Stimulated activated CD4-positive, alpha-beta T cell treated with anti-CD3 and anti-CD28 coated beads, Interleukin-1b, Interleukin-23, amount 100 ng/mL, for 24 hours (primary cell): Measurements from ENCODE around the gene POU5F1.

ENCODE experiments used
- DNase-seq, 4 experiments: peaks; one replicate each; pipeline ENCODE4 v3.0.0-alpha.2; 2020; ENCODE audit warnings: low read depth in 4 of 4, low spot score in 1 of 4

Gene POU5F1

DNA sequence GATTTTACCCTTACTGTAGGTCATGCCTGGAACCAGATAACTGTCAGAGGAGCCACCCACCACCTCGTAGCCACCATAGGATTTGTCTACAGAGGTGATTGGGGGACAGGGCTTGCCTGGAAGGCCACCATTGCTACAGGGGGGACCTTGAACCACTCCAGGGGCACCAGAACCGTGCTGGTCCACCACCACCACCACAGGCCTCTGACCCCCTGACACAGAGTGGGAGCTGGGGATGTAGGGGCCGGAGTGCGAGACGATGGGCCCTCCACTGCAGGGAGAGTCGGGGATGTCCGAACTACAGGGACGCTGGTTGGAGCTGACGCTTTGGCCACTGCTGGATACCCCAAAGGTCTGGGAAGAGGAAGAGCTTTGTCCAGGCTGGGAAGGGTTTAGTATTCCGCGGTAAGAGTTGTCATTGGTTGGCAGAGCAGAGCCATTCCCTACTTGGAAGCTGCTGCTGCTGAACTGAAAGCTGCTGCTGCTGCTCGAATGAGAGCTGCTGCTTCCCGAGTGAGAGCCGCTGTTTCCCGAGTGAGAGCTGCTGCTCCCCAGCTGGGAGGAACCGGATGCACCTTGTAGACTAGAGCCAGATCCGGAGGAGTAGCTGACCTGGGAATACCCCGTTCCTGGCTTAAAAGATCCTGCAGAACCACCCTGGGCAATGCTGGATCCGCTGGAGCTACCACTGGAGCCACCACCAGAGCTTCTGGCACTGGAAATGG is 53.7 kb downstream of the POU5F1 start:
- DNase-seq, result no peak

DNA sequence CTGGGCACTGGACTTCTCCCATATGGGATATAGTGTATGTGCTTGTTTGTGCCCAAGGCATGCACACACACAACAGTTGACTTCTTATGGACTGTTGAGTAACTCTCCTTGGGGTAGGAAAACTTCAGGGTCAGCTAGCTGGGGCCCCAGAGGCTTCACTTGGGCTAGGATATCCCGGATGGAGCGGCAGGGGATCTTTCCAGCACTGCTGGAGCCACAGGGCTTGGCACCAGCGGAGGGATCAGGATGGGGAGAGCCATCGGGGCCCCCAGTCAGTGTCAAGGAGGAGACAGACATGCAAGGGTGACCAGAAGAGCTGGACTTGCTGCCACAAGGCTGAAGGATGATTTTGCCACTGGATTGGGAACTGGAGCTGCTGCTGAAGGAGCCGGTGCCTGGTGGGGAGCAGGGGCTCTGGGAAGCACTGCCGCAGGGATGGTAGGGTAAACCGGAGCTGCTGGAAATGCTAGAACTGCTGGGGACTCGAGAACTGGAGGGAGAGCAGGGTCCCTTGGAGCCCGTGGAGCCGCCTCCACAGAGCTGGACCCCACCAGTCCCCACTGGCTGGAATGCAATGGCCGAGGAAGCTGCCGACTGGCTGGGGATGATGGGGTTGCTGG is 54.4 kb downstream of the POU5F1 start:
- no peak for DNase-seq

DNA sequence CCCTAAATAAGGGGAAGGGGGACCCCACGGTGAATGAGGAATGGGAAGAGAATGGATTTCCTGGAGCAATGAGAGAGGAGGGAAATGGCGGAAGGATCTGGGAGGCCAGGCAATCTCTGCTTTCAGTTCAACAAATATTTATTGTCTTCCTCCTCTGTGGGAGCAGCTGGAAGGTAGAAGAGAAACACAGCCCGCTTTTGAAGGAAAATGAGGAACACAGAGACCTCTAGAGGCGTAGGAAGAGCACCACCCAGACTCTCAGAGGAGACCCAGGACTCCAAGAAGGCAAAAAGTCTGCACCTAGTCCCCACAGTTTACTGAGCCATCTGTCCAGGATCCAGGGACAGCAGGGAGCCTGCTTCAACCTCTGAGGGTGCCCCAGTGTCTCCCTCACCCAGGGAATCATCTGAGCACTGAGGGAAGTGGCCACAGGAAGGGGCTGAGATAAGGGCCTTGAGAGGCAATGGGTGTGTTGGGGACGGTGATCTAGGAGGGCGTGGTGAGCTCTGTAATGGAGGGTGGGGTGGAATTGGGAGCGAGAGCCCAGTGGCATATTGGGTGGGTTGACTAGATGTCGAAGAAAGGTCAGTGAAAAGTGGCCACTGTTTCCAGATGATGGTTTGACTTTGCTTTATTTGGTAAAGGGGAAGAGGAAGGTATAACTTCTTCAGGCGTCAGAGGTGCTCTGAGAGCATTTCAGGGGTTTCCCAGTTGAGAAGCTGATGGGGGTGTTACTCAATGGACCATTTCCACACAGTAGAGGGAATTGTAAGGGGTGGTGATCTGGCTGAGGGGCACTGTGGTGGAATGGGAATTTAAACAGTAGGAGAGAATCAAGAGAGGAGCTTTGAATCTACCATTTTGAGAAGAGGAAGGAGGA is 55.3 kb downstream of the POU5F1 start:
- no peak for DNase-seq

DNA sequence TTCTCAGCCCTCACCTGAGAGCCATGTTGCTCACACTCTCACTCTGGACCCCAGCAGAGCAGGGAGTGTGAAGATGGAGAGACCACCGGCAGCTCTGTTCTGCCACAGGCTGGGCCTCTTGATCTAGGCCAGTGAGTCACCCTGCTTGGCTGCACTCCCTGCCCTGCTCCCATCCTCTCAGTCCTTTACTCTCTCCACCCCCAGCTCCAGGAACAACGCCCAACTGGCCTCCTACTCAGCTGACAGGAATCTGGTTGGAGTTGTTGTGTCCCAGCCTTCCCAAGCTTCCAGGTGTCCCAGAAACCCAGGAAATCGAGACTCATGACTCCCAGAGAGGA is 56.0 kb downstream of the POU5F1 start, which contains the start of gene PSORS1C1:
Gene PSORS1C1 (plus strand): TSS at position 260 of the 338 bp plus-strand sequence. CDS start 14,833 bp downstream, outside the sequence.
- DNase-seq, result no peak
